ENCODE results near the gene CROCC2.

GRCh38 chr2:240935103-240935876 is 29.2 kb downstream of the CROCC2 start:
- TF ChIP-seq POLR2AphosphoS5 (IDR thresholded peaks at IDR 0.05) (no peak), CTCF (IDR thresholded peaks at IDR 0.05) (no peak)

Measured in sigmoid colon (tissue), 4 donors.